Measurements from ENCODE around the gene PRADC1. TPM values are rescaled to one million over a fixed set of nuclear protein-coding genes. Genes with fewer than 3 reads are reported as not detected.

PRADC1 gene
- polyA plus RNA-seq (2013) = 14.9 and 15.3 TPM in 2 replicates

GRCh38 chr2:73233154-73233931, at the start of gene PRADC1:
Gene PRADC1 (minus strand): TSS chr2:73233239. CDS start chr2:73233160, 79 bp downstream.
- Histone ChIP-seq H2AFZ (ENCODE audit: insufficient read depth, low read length, poor library complexity) (peak within 1 kb of the TSS; percentile 94), H3K79me1 (ENCODE audit: low read length) (peaks cover 13% of the 10 kb centered on the region), H2BK120ac (ENCODE audit: insufficient read depth, low read length, poor library complexity) (peak within 1 kb of the TSS; percentile 10), H3K79me2 (ENCODE audit: control insufficient read depth, insufficient read depth, low read length, poor library complexity) (peaks cover 24% of the 10 kb centered on the region), H4K91ac (ENCODE audit: low read depth, low read length) (peak within 1 kb of the TSS; percentile 79), H4K12ac (ENCODE audit: low read depth, low read length) (peak within 1 kb of the TSS; percentile 2), H3K4me2 (ENCODE audit: low read length) (peak within 1 kb of the TSS; percentile 92), H3K4me3 (ENCODE audit: low read depth, low read length) (peak within 1 kb of the TSS; percentile 91), H2BK5ac (ENCODE audit: low read depth, low read length, poor library complexity) (peak within 1 kb of the TSS; percentile 0), H3K14ac (ENCODE audit: low read length) (peak within 1 kb of the TSS; percentile 25), H3K9ac (ENCODE audit: low read length) (peak within 1 kb of the TSS; percentile 70), H4K8ac (ENCODE audit: low read depth, low read length) (peak within 1 kb of the TSS; percentile 87), H3K27ac (ENCODE audit: low read depth, low read length) (peak within 1 kb of the TSS; percentile 74), H3K4me1 (ENCODE audit: control insufficient read depth in 1 of 2, insufficient read depth in 2 of 2, low read length in 2 of 2) (peaks cover 11 to 12% of the 10 kb centered on the region in 2 experiments), H3K18ac (ENCODE audit: low read length) (peak within 1 kb of the TSS; percentile 56), H2BK12ac (ENCODE audit: low read length) (no peak within 1 kb of the TSS), H3K4ac (ENCODE audit: low read depth, low read length) (peak within 1 kb of the TSS; percentile 35), H3K9me3 (ENCODE audit: insufficient read depth, low read depth, low read length) (no peaks in the 10 kb centered on the region), H3K36me3 (ENCODE audit: control insufficient read depth in 1 of 2, insufficient read depth in 2 of 2, low read length in 2 of 2) (peaks cover 0 to 10% of the 10 kb centered on the region in 2 experiments), H3K27me3 (ENCODE audit: insufficient read depth, low read length) (no peaks in the 10 kb centered on the region), H3K23ac (ENCODE audit: low read length) (no peak within 1 kb of the TSS), H2AK5ac (ENCODE audit: low read length) (peak within 1 kb of the TSS; percentile 20)
- peak; percentile 100 for DNase-seq
- WGBS (ENCODE audit: extremely low coverage, insufficient coverage, insufficient read length) = no CpG with 5 or more reads among the region's 67 CpGs

DNA sequence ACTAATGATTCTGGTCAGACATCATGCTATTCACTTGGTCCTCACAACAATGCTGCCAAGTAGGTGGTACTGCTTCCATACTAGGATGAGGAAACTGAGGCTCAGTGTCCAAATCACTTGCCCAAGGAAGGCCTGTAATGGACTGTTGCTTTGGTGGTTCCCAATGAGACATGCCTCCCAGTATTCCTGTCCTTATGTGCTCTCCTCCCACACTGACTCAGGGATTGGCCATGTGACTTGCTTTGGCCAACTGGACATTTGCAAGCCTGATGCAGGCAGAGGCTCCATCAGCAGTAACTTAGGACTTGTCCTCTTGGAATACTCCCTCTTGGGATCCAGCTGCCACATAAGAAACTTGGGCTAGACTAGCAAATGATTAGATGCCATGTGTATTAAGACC, 48.2 kb upstream of the PRADC1 start:
- DNase-seq = no peak
- Histone ChIP-seq H3K14ac (ENCODE audit: low read length) (no peak overlapping the region), H2BK120ac (ENCODE audit: insufficient read depth, low read length, poor library complexity) (no peak overlapping the region), H3K27ac (ENCODE audit: low read depth, low read length) (no peak overlapping the region), H2BK12ac (ENCODE audit: low read length) (no peak overlapping the region), H3K4me3 (ENCODE audit: low read depth, low read length) (no peak overlapping the region), H3K23ac (ENCODE audit: low read length) (no peak overlapping the region), H3K9ac (ENCODE audit: low read length) (no peak overlapping the region), H2AK5ac (ENCODE audit: low read length) (no peak overlapping the region), H3K27me3 (ENCODE audit: insufficient read depth, low read length) (peaks cover 12% of the 10 kb centered on the region), H4K8ac (ENCODE audit: low read depth, low read length) (no peak overlapping the region), H3K18ac (ENCODE audit: low read length) (no peak overlapping the region), H3K9me3 (ENCODE audit: insufficient read depth, low read depth, low read length) (no peaks in the 10 kb centered on the region), H3K79me2 (ENCODE audit: control insufficient read depth, insufficient read depth, low read length, poor library complexity) (no peaks in the 10 kb centered on the region), H3K4ac (ENCODE audit: low read depth, low read length) (no peak overlapping the region), H4K91ac (ENCODE audit: low read depth, low read length) (no peak overlapping the region), H3K79me1 (ENCODE audit: low read length) (no peaks in the 10 kb centered on the region), H3K4me1 (ENCODE audit: control insufficient read depth in 1 of 2, insufficient read depth in 2 of 2, low read length in 2 of 2) (peaks cover 6 to 13% of the 10 kb centered on the region in 2 experiments), H2AFZ (ENCODE audit: insufficient read depth, low read length, poor library complexity) (no peak overlapping the region), H2BK5ac (ENCODE audit: low read depth, low read length, poor library complexity) (no peak overlapping the region), H4K12ac (ENCODE audit: low read depth, low read length) (no peak overlapping the region), H3K4me2 (ENCODE audit: low read length) (no peak overlapping the region), H3K36me3 (ENCODE audit: control insufficient read depth in 1 of 2, insufficient read depth in 2 of 2, low read length in 2 of 2) (no peaks in the 10 kb centered on the region)

DNA sequence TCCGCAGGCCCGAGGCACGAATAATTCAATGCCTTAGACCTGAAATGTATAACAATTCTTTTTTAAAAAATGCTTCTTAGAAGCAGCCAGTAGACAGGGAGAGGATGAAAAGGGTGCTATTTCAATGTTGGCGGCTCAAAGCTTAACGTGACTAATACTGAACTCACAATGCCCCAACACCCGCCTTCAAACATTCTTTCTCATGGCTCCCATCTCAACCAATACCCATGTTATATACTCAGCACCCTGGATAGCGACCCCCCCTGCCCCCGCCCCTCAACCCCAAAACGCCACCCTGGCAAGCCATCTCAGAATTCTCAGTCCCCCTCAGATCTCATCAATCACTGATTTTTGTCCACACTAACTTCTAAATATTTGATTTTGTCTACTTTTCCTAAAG, 46.8 kb upstream of the PRADC1 start:
- H4K12ac ChIP-seq (ENCODE audit: low read depth, low read length) = no peak overlapping the region
- H4K91ac ChIP-seq (ENCODE audit: low read depth, low read length) = no peak overlapping the region
- no peak for DNase-seq
- H3K23ac ChIP-seq (ENCODE audit: low read length) = no peak overlapping the region
- H3K14ac ChIP-seq (ENCODE audit: low read length) = no peak overlapping the region
- no peaks in the 10 kb centered on the region for H3K9me3 ChIP-seq (ENCODE audit: insufficient read depth, low read depth, low read length)
- no peak overlapping the region for H2BK120ac ChIP-seq (ENCODE audit: insufficient read depth, low read length, poor library complexity)
- no peak overlapping the region for H2AFZ ChIP-seq (ENCODE audit: insufficient read depth, low read length, poor library complexity)
- WGBS (ENCODE audit: extremely low coverage, insufficient coverage, insufficient read length) = no CpG with 5 or more reads among the region's 9 CpGs
- H3K4me3 ChIP-seq (ENCODE audit: low read depth, low read length) = no peak overlapping the region
- no peaks in the 10 kb centered on the region for H3K36me3 ChIP-seq (ENCODE audit: control insufficient read depth in 1 of 2, insufficient read depth in 2 of 2, low read length in 2 of 2)
- H2BK12ac ChIP-seq (ENCODE audit: low read length) = no peak overlapping the region
- no peak overlapping the region for H3K9ac ChIP-seq (ENCODE audit: low read length)
- H2AK5ac ChIP-seq (ENCODE audit: low read length) = no peak overlapping the region
- no peak overlapping the region for H4K8ac ChIP-seq (ENCODE audit: low read depth, low read length)
- H3K27me3 ChIP-seq (ENCODE audit: insufficient read depth, low read length) = peaks cover 4% of the 10 kb centered on the region
- H3K4ac ChIP-seq (ENCODE audit: low read depth, low read length) = no peak overlapping the region
- H3K4me1 ChIP-seq (ENCODE audit: control insufficient read depth in 1 of 2, insufficient read depth in 2 of 2, low read length in 2 of 2) = peaks cover 4 to 11% of the 10 kb centered on the region in 2 experiments
- no peak overlapping the region for H3K4me2 ChIP-seq (ENCODE audit: low read length)
- no peaks in the 10 kb centered on the region for H3K79me1 ChIP-seq (ENCODE audit: low read length)
- H3K27ac ChIP-seq (ENCODE audit: low read depth, low read length) = no peak overlapping the region
- no peaks in the 10 kb centered on the region for H3K79me2 ChIP-seq (ENCODE audit: control insufficient read depth, insufficient read depth, low read length, poor library complexity)
- no peak overlapping the region for H2BK5ac ChIP-seq (ENCODE audit: low read depth, low read length, poor library complexity)
- no peak overlapping the region for H3K18ac ChIP-seq (ENCODE audit: low read length)

GRCh38 chr2:73272270-73272669, 39.2 kb upstream of the PRADC1 start:
- H3K36me3 ChIP-seq (ENCODE audit: control insufficient read depth in 1 of 2, insufficient read depth in 2 of 2, low read length in 2 of 2) = no peaks in the 10 kb centered on the region
- no peak overlapping the region for H3K27ac ChIP-seq (ENCODE audit: low read depth, low read length)
- no peak overlapping the region for H3K4ac ChIP-seq (ENCODE audit: low read depth, low read length)
- H2BK12ac ChIP-seq (ENCODE audit: low read length) = no peak overlapping the region
- peaks cover 7% of the 10 kb centered on the region for H3K9me3 ChIP-seq (ENCODE audit: insufficient read depth, low read depth, low read length)
- no CpG with 5 or more reads among the region's 1 CpG for WGBS (ENCODE audit: extremely low coverage, insufficient coverage, insufficient read length)
- no peaks in the 10 kb centered on the region for H3K79me1 ChIP-seq (ENCODE audit: low read length)
- no peak overlapping the region for H3K9ac ChIP-seq (ENCODE audit: low read length)
- H2AK5ac ChIP-seq (ENCODE audit: low read length) = no peak overlapping the region
- H3K27me3 ChIP-seq (ENCODE audit: insufficient read depth, low read length) = peaks cover 25% of the 10 kb centered on the region
- no peak for DNase-seq
- H3K4me3 ChIP-seq (ENCODE audit: low read depth, low read length) = no peak overlapping the region
- no peak overlapping the region for H2AFZ ChIP-seq (ENCODE audit: insufficient read depth, low read length, poor library complexity)
- H4K91ac ChIP-seq (ENCODE audit: low read depth, low read length) = no peak overlapping the region
- H2BK120ac ChIP-seq (ENCODE audit: insufficient read depth, low read length, poor library complexity) = no peak overlapping the region
- H4K12ac ChIP-seq (ENCODE audit: low read depth, low read length) = no peak overlapping the region
- no peak overlapping the region for H2BK5ac ChIP-seq (ENCODE audit: low read depth, low read length, poor library complexity)
- no peak overlapping the region for H3K14ac ChIP-seq (ENCODE audit: low read length)
- peaks cover 4 to 13% of the 10 kb centered on the region in 2 experiments for H3K4me1 ChIP-seq (ENCODE audit: control insufficient read depth in 1 of 2, insufficient read depth in 2 of 2, low read length in 2 of 2)
- no peak overlapping the region for H4K8ac ChIP-seq (ENCODE audit: low read depth, low read length)
- no peak overlapping the region for H3K23ac ChIP-seq (ENCODE audit: low read length)
- H3K4me2 ChIP-seq (ENCODE audit: low read length) = no peak overlapping the region
- H3K18ac ChIP-seq (ENCODE audit: low read length) = no peak overlapping the region
- no peaks in the 10 kb centered on the region for H3K79me2 ChIP-seq (ENCODE audit: control insufficient read depth, insufficient read depth, low read length, poor library complexity)
